T-helper 2 cell treated with Interferon-gamma antibody and Interleukin-4, amounts not matched to agents 5 μg/mL and 100 μg/mL, for 36 hours (primary cell): ENCODE results near the gene SMIM43.

ENCODE experiments used
- DNase-seq: peaks from one replicate; pipeline ENCODE4 v3.0.0; 2021; ENCODE audit warnings: low spot score
- H3K27ac Mint-ChIP-seq: one replicate; pipeline ENCODE4 v1.8.0; 2021; ENCODE audit warnings: mild to moderate bottlenecking, mixed read lengths
- H3K27me3 Mint-ChIP-seq: one replicate; pipeline ENCODE4 v1.8.0; 2021; ENCODE audit warnings: low read depth, mixed read lengths
- H3K36me3 Mint-ChIP-seq: one replicate; pipeline ENCODE4 v1.8.0; 2021; ENCODE audit warnings: low read depth, mixed read lengths
- H3K4me1 Mint-ChIP-seq: one replicate; pipeline ENCODE4 v1.8.0; 2021; ENCODE audit warnings: low read depth, mixed read lengths
- H3K4me3 Mint-ChIP-seq: one replicate; pipeline ENCODE4 v1.8.0; 2022; ENCODE audit warnings: mild to moderate bottlenecking, moderate library complexity, mixed read lengths
- H3K9me3 Mint-ChIP-seq: one replicate; pipeline ENCODE4 v1.8.0; 2021; ENCODE audit warnings: mixed read lengths

The SMIM43 gene

DNA sequence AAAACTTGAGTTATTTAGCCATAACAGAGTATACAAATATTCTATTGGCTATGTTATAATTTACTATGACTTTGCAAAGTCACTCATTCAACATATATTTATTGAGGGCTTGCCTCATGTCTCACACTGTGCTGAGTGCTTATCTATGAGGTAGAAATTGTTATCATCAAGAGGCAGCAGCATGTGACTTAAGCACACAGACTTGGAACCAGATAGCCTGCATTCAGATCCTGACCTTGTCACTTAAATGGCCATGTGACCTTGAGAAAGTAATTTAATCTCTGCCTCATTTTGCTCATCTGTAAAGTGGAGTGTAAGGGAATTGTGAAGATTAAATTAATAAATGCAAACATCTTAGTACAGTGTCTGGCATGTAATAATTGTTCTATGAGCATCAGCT, 26.0 kb upstream of the SMIM43 start:
- no peak for DNase-seq
- Mint-ChIP-seq H3K4me1 (peaks cover 23% of the 10 kb centered on the region), H3K4me3 (no peak overlapping the region), H3K9me3 (no peaks in the 10 kb centered on the region), H3K27me3 (peaks cover 6% of the 10 kb centered on the region), H3K36me3 (no peaks in the 10 kb centered on the region), H3K27ac (no peak overlapping the region)

DNA sequence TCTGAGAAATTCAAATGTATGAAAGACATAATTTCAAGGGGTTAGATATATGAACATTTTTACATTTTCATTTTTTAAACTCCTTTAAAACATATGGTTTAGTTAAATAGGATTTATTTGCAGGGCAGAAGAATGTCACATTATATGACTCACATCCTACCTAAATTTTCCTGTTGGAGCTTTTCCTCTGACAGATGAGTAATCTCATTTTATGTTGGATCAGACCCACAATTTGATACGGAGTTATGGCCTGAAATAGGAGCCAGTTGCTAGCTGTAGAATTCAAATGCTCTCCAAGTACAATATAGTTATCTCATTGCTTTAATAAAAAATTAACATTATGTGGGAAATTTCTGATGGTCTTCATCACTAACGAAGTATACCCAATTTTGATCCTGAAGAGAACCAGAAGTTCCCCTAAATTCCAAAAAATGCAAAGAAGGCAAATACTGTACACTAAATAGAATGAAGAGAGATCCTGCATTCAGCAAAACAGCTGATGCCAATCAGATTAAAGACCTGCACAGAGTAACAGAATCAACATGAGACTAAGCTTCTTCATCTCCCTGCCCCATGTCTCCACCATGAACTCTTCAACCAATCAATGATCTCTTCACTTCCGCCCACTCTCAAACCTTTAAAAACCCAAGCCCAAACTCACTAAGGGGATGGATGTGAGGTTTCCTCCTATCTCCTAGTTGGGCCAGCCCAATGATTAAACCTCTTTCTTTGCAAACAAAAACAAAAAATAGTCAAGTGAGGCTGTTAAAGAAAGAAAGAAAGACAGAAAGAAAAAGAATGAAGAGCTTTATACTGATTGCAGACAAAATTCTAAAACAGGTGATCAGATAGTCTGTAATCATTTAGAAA, 25.2 kb upstream of the SMIM43 start:
- H3K27ac Mint-ChIP-seq, result no peak overlapping the region
- H3K4me1 Mint-ChIP-seq, result peaks cover 16% of the 10 kb centered on the region
- H3K27me3 Mint-ChIP-seq, result peaks cover 9% of the 10 kb centered on the region
- no peaks in the 10 kb centered on the region for H3K36me3 Mint-ChIP-seq
- no peaks in the 10 kb centered on the region for H3K9me3 Mint-ChIP-seq
- DNase-seq, result no peak
- H3K4me3 Mint-ChIP-seq, result no peak overlapping the region

DNA sequence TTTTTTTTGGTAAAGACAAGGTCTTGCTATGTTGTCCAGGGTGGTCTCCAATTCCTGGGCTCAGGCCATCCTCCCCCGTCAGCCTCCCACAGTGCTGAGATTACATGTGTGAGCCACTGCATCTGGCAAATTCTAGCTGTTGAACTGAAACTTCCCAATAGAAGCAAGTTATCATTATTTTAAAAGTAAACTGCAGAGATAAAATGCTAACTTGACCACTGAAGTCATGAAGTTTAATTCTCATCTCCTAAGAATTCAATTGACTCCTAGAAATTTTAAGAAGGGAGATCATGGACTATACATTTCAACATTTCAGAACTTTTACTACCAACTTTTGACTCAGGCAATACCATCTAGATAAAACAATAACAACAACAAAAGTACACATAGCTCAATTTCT, 24.5 kb upstream of the SMIM43 start:
- Mint-ChIP-seq H3K27me3 (peaks cover 16% of the 10 kb centered on the region), H3K4me1 (peaks cover 11% of the 10 kb centered on the region), H3K36me3 (no peaks in the 10 kb centered on the region), H3K4me3 (peak overlapping the region; percentile 26), H3K27ac (no peak overlapping the region), H3K9me3 (no peaks in the 10 kb centered on the region)
- DNase-seq, result no peak

DNA sequence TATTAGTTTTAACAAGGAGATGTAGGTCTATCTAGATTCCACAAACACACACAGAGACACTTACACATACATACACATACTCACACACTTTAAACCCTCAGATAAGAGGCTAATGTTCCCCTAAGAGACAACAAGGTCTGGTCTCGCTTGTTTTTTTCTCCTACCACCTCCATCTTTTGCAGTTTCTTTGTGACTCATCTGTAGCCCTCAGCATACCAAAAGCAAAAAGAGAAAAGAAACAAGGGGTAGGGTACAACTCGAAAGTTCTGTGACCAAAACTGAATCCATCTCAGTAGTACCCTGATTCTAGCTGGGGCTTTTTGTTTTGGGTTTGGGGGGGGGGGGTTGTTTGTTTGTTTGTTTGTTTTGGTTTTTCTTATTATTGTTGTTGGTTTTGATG, 23.9 kb upstream of the SMIM43 start:
- DNase-seq, result no peak
- Mint-ChIP-seq H3K9me3 (no peaks in the 10 kb centered on the region), H3K27ac (no peak overlapping the region), H3K4me1 (peaks cover 9% of the 10 kb centered on the region), H3K36me3 (no peaks in the 10 kb centered on the region), H3K4me3 (no peak overlapping the region), H3K27me3 (peaks cover 20% of the 10 kb centered on the region)

DNA sequence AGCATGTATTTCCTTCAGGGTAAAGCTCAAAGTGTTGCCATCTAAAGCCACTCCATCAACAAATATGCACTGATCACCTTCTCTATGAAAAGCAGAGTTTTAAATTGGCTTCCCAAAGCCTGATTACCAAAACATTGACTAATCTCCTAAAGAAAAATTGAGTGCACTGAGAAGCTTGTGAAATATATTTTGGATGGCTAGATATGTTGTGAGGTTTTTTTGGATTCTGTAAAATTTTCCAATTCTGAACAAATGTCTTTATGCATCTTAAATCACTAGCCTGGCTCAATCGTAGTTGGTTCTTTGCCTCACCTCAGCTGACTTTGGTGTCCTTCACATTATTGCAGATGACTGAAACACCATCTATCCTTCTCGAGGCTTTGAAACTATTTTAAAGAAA, 21.3 kb upstream of the SMIM43 start:
- H3K36me3 Mint-ChIP-seq, result no peaks in the 10 kb centered on the region
- DNase-seq, result no peak
- H3K4me1 Mint-ChIP-seq, result peaks cover 9% of the 10 kb centered on the region
- no peak overlapping the region for H3K4me3 Mint-ChIP-seq
- peaks cover 32% of the 10 kb centered on the region for H3K27me3 Mint-ChIP-seq
- no peak overlapping the region for H3K27ac Mint-ChIP-seq
- no peaks in the 10 kb centered on the region for H3K9me3 Mint-ChIP-seq

DNA sequence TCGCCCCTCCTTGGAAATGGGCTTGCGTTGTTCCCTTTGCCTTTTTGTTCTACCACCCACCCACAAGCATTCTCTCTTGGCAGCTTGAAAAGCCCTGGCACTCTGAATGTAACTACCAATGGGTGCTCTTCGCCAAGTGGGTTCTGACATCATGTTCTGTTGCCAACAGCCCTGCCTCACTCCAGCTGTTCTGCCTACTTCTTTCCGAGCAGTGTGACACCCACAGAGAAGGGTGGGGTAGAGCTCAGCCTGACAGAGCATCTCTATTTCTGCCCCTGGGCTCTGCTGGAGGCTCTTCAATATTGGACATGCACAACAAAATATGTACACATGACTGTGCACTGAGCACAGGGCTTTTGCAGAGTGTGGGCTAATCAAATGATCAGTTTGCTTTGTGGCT, 20.5 kb upstream of the SMIM43 start:
- Mint-ChIP-seq H3K27ac (no peak overlapping the region), H3K4me1 (peaks cover 9% of the 10 kb centered on the region), H3K36me3 (no peaks in the 10 kb centered on the region), H3K9me3 (no peaks in the 10 kb centered on the region), H3K27me3 (peaks cover 36% of the 10 kb centered on the region), H3K4me3 (no peak overlapping the region)
- no peak for DNase-seq

DNA sequence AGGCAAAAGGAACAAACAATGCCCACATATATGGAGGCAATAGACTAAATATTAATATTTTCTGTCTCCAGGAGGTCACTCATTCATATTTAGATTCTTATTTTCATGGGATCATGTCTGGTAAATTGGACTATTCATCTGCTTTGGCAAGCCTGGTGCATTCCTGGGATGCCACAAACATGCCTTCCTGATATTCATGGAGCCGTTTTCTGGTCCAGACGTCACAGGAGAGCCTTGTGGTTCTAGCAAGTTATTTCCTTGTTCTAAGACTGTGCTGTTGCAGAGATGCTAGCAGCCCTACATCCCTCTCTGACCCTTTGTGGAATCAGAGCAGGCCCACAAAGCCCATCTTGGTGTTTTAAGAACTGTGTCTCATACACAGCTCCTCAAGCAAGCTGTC, 20.0 kb upstream of the SMIM43 start:
- Mint-ChIP-seq H3K27ac (no peak overlapping the region), H3K4me3 (no peak overlapping the region), H3K4me1 (peaks cover 9% of the 10 kb centered on the region), H3K36me3 (no peaks in the 10 kb centered on the region), H3K27me3 (peaks cover 38% of the 10 kb centered on the region), H3K9me3 (no peaks in the 10 kb centered on the region)
- DNase-seq, result no peak

DNA sequence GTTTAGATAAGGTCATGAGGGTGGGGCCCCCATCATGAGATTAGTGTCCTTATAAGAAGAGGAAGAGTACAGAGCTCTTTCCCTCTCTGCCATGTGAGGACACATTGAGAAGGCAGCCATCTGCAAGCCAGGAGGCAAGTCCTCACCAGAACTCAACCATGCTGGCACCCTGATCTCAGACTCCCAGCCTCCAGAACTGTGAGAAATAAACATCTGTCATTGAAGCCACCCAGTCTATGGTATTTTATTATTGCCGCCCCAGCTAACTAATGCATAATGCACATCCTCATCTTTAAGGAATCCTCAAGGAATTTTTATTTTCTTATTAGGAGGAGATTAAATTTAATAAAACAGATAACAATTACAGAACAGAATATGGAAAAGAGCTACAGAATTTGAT, 19.4 kb upstream of the SMIM43 start:
- Mint-ChIP-seq H3K27ac (no peak overlapping the region), H3K4me1 (peaks cover 8% of the 10 kb centered on the region), H3K27me3 (peaks cover 41% of the 10 kb centered on the region), H3K4me3 (no peak overlapping the region), H3K9me3 (no peaks in the 10 kb centered on the region), H3K36me3 (no peaks in the 10 kb centered on the region)
- no peak for DNase-seq

DNA sequence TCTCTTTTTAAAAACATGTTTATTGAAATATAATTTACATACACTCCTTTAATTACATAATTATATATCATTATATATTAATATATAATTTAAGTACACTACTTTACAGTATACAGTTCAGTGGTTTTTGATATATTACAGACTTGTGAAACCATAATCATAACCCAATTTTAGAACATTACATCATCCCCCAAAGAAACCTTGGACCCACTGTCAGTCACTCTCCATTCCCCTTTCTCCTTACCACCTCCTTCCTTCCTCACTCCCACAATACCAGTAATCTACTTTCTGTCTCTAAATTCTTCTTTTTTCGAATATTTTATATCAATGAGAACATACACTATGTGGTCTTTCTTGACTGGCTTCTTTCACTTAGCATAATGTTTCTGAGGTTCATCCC, 18.2 kb upstream of the SMIM43 start:
- no peaks in the 10 kb centered on the region for H3K36me3 Mint-ChIP-seq
- H3K9me3 Mint-ChIP-seq, result no peaks in the 10 kb centered on the region
- no peak overlapping the region for H3K4me3 Mint-ChIP-seq
- no peak overlapping the region for H3K27ac Mint-ChIP-seq
- DNase-seq, result no peak
- H3K4me1 Mint-ChIP-seq, result no peaks in the 10 kb centered on the region
- peaks cover 41% of the 10 kb centered on the region for H3K27me3 Mint-ChIP-seq

DNA sequence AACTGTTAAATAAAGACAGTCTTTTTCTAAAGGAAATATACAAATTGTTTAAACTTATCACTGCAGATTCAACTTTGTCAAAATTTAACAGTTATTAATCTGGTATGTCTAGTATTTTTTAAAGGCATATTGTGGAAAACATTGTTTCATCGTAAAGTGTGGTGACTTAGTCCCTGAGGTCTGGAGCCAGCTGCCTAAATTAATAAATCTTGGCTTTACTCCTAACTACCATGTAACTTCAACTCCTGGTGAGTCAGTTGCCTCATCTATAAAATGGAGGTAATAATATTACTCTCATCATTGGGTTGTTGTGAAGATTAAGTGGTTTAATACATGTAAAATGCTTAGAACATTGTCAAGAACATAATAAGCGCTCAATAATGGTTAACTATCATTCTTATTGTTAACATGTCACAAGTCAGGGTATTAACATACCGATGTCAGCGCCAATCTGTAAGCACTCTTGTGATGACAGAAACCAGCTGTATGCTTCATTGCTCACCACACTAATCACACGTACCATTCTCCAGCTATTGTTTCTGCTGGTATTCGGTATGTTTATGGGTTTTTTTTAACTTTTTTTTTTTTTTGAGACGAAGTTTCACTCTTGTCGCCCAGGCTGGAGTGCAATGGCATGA, 14.1 kb upstream of the SMIM43 start:
- H3K9me3 Mint-ChIP-seq, result no peaks in the 10 kb centered on the region
- H3K4me1 Mint-ChIP-seq, result peaks cover 1% of the 10 kb centered on the region
- no peak for DNase-seq

DNA sequence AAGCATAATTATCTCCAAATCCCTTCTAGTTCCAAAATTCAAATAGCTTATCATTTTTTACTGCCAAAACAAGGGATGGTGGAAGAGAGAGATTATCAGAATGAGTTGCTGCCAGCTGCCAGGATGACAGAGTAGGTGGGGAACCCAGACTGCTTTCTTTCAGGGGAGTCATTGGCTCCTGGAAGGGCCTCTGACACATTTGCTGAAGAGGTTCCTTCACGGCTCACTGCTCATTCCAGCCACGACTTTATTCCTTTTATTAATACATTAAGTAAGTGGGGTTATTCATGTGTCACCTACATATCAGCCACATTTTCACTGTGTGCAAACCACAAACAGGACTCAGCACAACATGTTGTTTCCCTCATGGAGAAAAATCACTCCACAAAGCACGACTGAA, 12.7 kb upstream of the SMIM43 start:
- H3K4me1 Mint-ChIP-seq, result peaks cover 1% of the 10 kb centered on the region
- no peak overlapping the region for H3K27ac Mint-ChIP-seq
- H3K9me3 Mint-ChIP-seq, result no peaks in the 10 kb centered on the region
- no peaks in the 10 kb centered on the region for H3K36me3 Mint-ChIP-seq
- peaks cover 40% of the 10 kb centered on the region for H3K27me3 Mint-ChIP-seq
- H3K4me3 Mint-ChIP-seq, result no peak overlapping the region
- no peak for DNase-seq

More for the DNA sequence above, 14.1 kb upstream of the SMIM43 start:
- no peak overlapping the region for H3K27ac Mint-ChIP-seq
- H3K36me3 Mint-ChIP-seq, result no peaks in the 10 kb centered on the region
- no peak overlapping the region for H3K4me3 Mint-ChIP-seq
- H3K27me3 Mint-ChIP-seq, result peaks cover 43% of the 10 kb centered on the region

DNA sequence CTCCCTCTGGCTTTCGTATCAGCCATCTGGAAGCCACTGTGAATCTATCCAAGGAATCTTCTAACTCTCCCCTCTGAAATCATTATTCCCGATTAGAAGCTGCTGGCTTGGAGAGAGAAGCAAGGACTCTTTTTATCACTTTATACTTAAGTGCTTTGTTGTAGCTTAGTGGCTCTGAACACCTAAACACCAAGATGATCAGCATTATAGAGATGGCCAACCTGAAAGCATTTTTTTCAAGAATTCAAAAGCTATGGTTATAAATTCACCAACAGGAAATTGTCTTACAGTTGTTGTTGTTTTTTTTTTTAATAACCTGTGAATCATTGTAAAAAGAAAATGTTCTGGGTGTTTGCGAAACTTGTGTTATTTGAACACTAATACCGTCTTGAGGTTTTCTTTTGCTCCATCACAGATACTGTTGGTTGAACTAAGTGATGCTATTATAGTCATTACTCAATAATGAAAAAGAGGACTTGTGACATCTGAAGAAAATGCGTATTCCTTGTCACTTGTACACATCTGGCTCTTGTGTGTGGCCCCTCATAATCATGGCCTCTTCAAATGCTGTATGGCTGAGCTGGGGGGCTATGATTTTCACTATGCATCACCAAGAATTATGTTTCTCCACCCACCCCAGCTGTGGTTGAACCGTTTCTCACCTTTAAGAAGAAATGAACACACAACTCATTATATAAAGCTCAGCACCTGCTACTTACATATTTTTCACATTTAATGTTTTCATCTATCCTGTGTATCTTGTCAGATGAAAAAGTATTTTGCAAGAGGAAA, 11.8 kb upstream of the SMIM43 start:
- peaks cover 1% of the 10 kb centered on the region for H3K4me1 Mint-ChIP-seq
- no peak overlapping the region for H3K4me3 Mint-ChIP-seq
- no peak for DNase-seq
- H3K36me3 Mint-ChIP-seq, result no peaks in the 10 kb centered on the region
- no peaks in the 10 kb centered on the region for H3K9me3 Mint-ChIP-seq
- H3K27me3 Mint-ChIP-seq, result peaks cover 45% of the 10 kb centered on the region
- H3K27ac Mint-ChIP-seq, result no peak overlapping the region

DNA sequence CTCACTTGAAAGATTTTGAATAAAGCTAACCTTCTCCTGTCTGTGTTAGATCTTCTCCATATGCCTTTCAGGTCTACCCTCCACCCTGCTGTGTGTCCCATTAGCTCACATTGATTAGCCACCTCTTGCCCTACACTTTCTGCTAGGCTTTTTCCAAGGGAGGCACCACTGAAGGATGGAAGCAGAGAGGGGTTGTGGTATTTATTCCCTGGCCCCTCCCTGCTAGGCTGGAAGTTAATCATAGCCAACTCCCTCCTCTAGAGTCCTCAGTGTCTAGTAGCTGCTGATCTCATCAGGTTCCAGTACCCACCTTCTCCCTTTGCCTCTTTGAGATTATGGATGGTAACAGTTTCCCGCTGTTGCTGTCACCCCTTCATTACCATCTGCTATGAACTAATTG, 8.9 kb upstream of the SMIM43 start:
- Mint-ChIP-seq H3K36me3 (no peaks in the 10 kb centered on the region), H3K27me3 (peaks cover 49% of the 10 kb centered on the region), H3K4me3 (no peak overlapping the region), H3K27ac (no peak overlapping the region), H3K4me1 (peaks cover 1% of the 10 kb centered on the region), H3K9me3 (no peaks in the 10 kb centered on the region)
- no peak for DNase-seq

DNA sequence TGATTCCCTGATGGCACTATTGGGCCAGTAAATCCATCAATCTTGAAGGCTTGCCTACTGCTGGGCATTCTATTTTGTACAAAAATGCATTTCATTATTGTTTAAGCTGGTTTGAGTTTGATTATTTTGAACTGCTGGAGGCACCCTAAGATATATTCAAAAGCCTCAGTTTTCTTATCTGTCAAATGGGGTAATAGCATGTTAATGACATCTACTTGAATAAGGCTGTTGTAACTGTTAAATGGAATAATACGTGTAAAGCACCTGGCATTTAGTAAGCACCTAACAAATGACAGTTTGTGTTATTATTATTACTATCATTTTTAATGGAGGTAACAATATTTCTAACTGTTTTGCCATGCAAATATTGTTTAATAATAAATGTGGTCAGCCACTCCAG, 6.9 kb upstream of the SMIM43 start:
- Mint-ChIP-seq H3K4me1 (no peaks in the 10 kb centered on the region), H3K27ac (no peak overlapping the region), H3K27me3 (peaks cover 53% of the 10 kb centered on the region), H3K36me3 (no peaks in the 10 kb centered on the region), H3K9me3 (no peaks in the 10 kb centered on the region), H3K4me3 (no peak overlapping the region)
- DNase-seq, result no peak
